ENCODE data around the gene ERI2.

The ERI2 gene

GRCh38 chr16:20849589-20850390 is 43.5 kb upstream of the ERI2 start:
- no peak overlapping the region for H3K4me3 ChIP-seq (ENCODE audit: control insufficient read depth in 1 of 7, extremely low read depth in 1 of 7, insufficient read depth in 4 of 7, low read depth in 2 of 7, low read length in 6 of 7)
- ChIA-PET POLR2A (interaction anchor here (0.5 kb wide), 1 partner anchor 791 kb away, joined by 3 read pairs; no protein-coding TSS in a partner anchor), CTCF (interaction anchor here (0.5 to 11.0 kb wide), 44 partner anchors 9 to 437 kb away, joined by 3 to 119 read pairs (median 4); no protein-coding TSS in a partner anchor)
- no peaks in the 10 kb centered on the region for H3K27me3 ChIP-seq (replicated peaks in 2 of 5; ENCODE audit: control insufficient read depth in 4 of 5, insufficient read depth in 5 of 5, low read length in 4 of 5)
- H3K9me3 ChIP-seq (ENCODE audit: control extremely low read depth in 1 of 5, control insufficient read depth in 4 of 5, insufficient read depth in 2 of 5, low read depth in 1 of 5, low read length in 4 of 5): no peaks in the 10 kb centered on the region
- H3K27ac ChIP-seq (ENCODE audit: insufficient read depth in 1 of 2, low read depth in 1 of 2, low read length in 2 of 2, poor library complexity in 1 of 2, severe bottlenecking in 2 of 2): no peak overlapping the region
- peaks cover 8 to 70% (median 24%) of the 10 kb centered on the region in 4 experiments for H3K36me3 ChIP-seq (ENCODE audit: control insufficient read depth in 4 of 4, insufficient read depth in 4 of 4, low read length in 3 of 4)
- 0% methylated on average over 2 of the region's 6 CpGs for WGBS (ENCODE audit: insufficient coverage)
- peaks cover 8 to 71% (median 38%) of the 10 kb centered on the region in 4 experiments for H3K4me1 ChIP-seq (ENCODE audit: control extremely low read depth in 1 of 4, control insufficient read depth in 4 of 4, insufficient read depth in 4 of 4, low read length in 3 of 4)
- DNase-seq: peak; percentile 62 to 71 (median 63)

- H3K9me3 ChIP-seq (ENCODE audit: control extremely low read depth in 1 of 5, control insufficient read depth in 4 of 5, insufficient read depth in 2 of 5, low read depth in 1 of 5, low read length in 4 of 5): no peaks in the 10 kb centered on the region
- H3K27me3 ChIP-seq (replicated peaks in 2 of 5; ENCODE audit: control insufficient read depth in 4 of 5, insufficient read depth in 5 of 5, low read length in 4 of 5): no peaks in the 10 kb centered on the region
- peaks cover 0 to 58% (median 11%) of the 10 kb centered on the region in 4 experiments for H3K36me3 ChIP-seq (ENCODE audit: control insufficient read depth in 4 of 4, insufficient read depth in 4 of 4, low read length in 3 of 4)
- peak in 2 of 3 donors; percentile 57 to 59 for DNase-seq
- no peak overlapping the region for H3K27ac ChIP-seq (ENCODE audit: insufficient read depth in 1 of 2, low read depth in 1 of 2, low read length in 2 of 2, poor library complexity in 1 of 2, severe bottlenecking in 2 of 2)
- ChIA-PET CTCF (interaction anchor here (1.1 to 11.0 kb wide), 6 partner anchors 19 to 253 kb away, joined by 3 to 119 read pairs (median 24); no protein-coding TSS in a partner anchor), POLR2A (no interaction called here)
- WGBS (ENCODE audit: insufficient coverage): 70% methylated on average over 2 of the region's 2 CpGs
- peaks cover 18 to 83% (median 53%) of the 10 kb centered on the region in 4 experiments for H3K4me1 ChIP-seq (ENCODE audit: control extremely low read depth in 1 of 4, control insufficient read depth in 4 of 4, insufficient read depth in 4 of 4, low read length in 3 of 4)
- H3K4me3 ChIP-seq (ENCODE audit: control insufficient read depth in 1 of 7, extremely low read depth in 1 of 7, insufficient read depth in 4 of 7, low read depth in 2 of 7, low read length in 6 of 7): no peak overlapping the region
Measured at GRCh38 chr16:20847550-20847949, 41.3 kb upstream of the ERI2 start.

- Histone ChIP-seq H3K27me3 (replicated peaks in 2 of 5; ENCODE audit: control insufficient read depth in 4 of 5, insufficient read depth in 5 of 5, low read length in 4 of 5) (no peaks in the 10 kb centered on the region), H3K27ac (ENCODE audit: insufficient read depth in 1 of 2, low read depth in 1 of 2, low read length in 2 of 2, poor library complexity in 1 of 2, severe bottlenecking in 2 of 2) (no peak overlapping the region), H3K4me1 (ENCODE audit: control extremely low read depth in 1 of 4, control insufficient read depth in 4 of 4, insufficient read depth in 4 of 4, low read length in 3 of 4) (peaks cover 18 to 81% (median 53%) of the 10 kb centered on the region in 4 experiments), H3K4me3 (ENCODE audit: control insufficient read depth in 1 of 7, extremely low read depth in 1 of 7, insufficient read depth in 4 of 7, low read depth in 2 of 7, low read length in 6 of 7) (no peak overlapping the region), H3K9me3 (ENCODE audit: control extremely low read depth in 1 of 5, control insufficient read depth in 4 of 5, insufficient read depth in 2 of 5, low read depth in 1 of 5, low read length in 4 of 5) (no peaks in the 10 kb centered on the region), H3K36me3 (ENCODE audit: control insufficient read depth in 4 of 4, insufficient read depth in 4 of 4, low read length in 3 of 4) (peaks cover 0 to 63% (median 13%) of the 10 kb centered on the region in 4 experiments)
- CTCF ChIA-PET: interaction anchor here (0.6 to 11.0 kb wide), 4 partner anchors 32 to 1416 kb away, joined by 3 to 119 read pairs (median 24); partner anchors contain the start of genes ERI2 and REXO5
- no peak for DNase-seq
- POLR2A ChIA-PET: no interaction called here
Measured at GRCh38 chr16:20846551-20846950, 40.3 kb upstream of the ERI2 start.

- no peak for DNase-seq
- CTCF ChIA-PET: interaction anchor here (0.6 to 11.0 kb wide), 6 partner anchors 20 to 1415 kb away, joined by 3 to 119 read pairs (median 5); partner anchors contain the start of genes ERI2 and REXO5
- WGBS (ENCODE audit: insufficient coverage): 100% methylated on average over 3 of the region's 6 CpGs
- POLR2A ChIA-PET: interaction anchor here (0.6 kb wide), 1 partner anchor 18 kb away, joined by 3 read pairs; no protein-coding TSS in a partner anchor
- no peaks in the 10 kb centered on the region for H3K9me3 ChIP-seq (ENCODE audit: control extremely low read depth in 1 of 5, control insufficient read depth in 4 of 5, insufficient read depth in 2 of 5, low read depth in 1 of 5, low read length in 4 of 5)
- no peaks in the 10 kb centered on the region for H3K27me3 ChIP-seq (replicated peaks in 2 of 5; ENCODE audit: control insufficient read depth in 4 of 5, insufficient read depth in 5 of 5, low read length in 4 of 5)
- no peak overlapping the region for H3K4me3 ChIP-seq (ENCODE audit: control insufficient read depth in 1 of 7, extremely low read depth in 1 of 7, insufficient read depth in 4 of 7, low read depth in 2 of 7, low read length in 6 of 7)
- H3K36me3 ChIP-seq (ENCODE audit: control insufficient read depth in 4 of 4, insufficient read depth in 4 of 4, low read length in 3 of 4): peaks cover 0 to 61% (median 13%) of the 10 kb centered on the region in 4 experiments
- no peak overlapping the region for H3K27ac ChIP-seq (ENCODE audit: insufficient read depth in 1 of 2, low read depth in 1 of 2, low read length in 2 of 2, poor library complexity in 1 of 2, severe bottlenecking in 2 of 2)
- peaks cover 18 to 75% (median 51%) of the 10 kb centered on the region in 4 experiments for H3K4me1 ChIP-seq (ENCODE audit: control extremely low read depth in 1 of 4, control insufficient read depth in 4 of 4, insufficient read depth in 4 of 4, low read length in 3 of 4)
Measured at GRCh38 chr16:20846030-20846429, 39.8 kb upstream of the ERI2 start.

- DNase-seq: peak; percentile 36 to 66 (median 57)
- ChIA-PET POLR2A (interaction anchor here (0.7 kb wide), 1 partner anchor 19 kb away, joined by 3 read pairs; no protein-coding TSS in a partner anchor), CTCF (interaction anchor here (0.7 to 11.0 kb wide), 7 partner anchors 18 to 456 kb away, joined by 3 to 119 read pairs (median 4); no protein-coding TSS in a partner anchor)
- whole genome bisulfite sequencing (ENCODE audit: insufficient coverage): 0% methylated on average over 2 of the region's 3 CpGs
- H3K4me1 ChIP-seq (ENCODE audit: control extremely low read depth in 1 of 4, control insufficient read depth in 4 of 4, insufficient read depth in 4 of 4, low read length in 3 of 4): peaks cover 12 to 62% (median 42%) of the 10 kb centered on the region in 4 experiments
- no peaks in the 10 kb centered on the region for H3K27me3 ChIP-seq (replicated peaks in 2 of 5; ENCODE audit: control insufficient read depth in 4 of 5, insufficient read depth in 5 of 5, low read length in 4 of 5)
- no peaks in the 10 kb centered on the region for H3K9me3 ChIP-seq (ENCODE audit: control extremely low read depth in 1 of 5, control insufficient read depth in 4 of 5, insufficient read depth in 2 of 5, low read depth in 1 of 5, low read length in 4 of 5)
- peak overlapping the region in 1 of 7 experiments; percentile 40 for H3K4me3 ChIP-seq (ENCODE audit: control insufficient read depth in 1 of 7, extremely low read depth in 1 of 7, insufficient read depth in 4 of 7, low read depth in 2 of 7, low read length in 6 of 7)
- peak overlapping the region in 1 of 2 experiments; percentile 64 for H3K27ac ChIP-seq (ENCODE audit: insufficient read depth in 1 of 2, low read depth in 1 of 2, low read length in 2 of 2, poor library complexity in 1 of 2, severe bottlenecking in 2 of 2)
- H3K36me3 ChIP-seq (ENCODE audit: control insufficient read depth in 4 of 4, insufficient read depth in 4 of 4, low read length in 3 of 4): peaks cover 5 to 67% (median 21%) of the 10 kb centered on the region in 4 experiments
Measured at GRCh38 chr16:20844588-20844987, 38.3 kb upstream of the ERI2 start.

GRCh38 chr16:20844054-20844453 is 37.8 kb upstream of the ERI2 start:
- peaks cover 7 to 63% (median 21%) of the 10 kb centered on the region in 4 experiments for H3K36me3 ChIP-seq (ENCODE audit: control insufficient read depth in 4 of 4, insufficient read depth in 4 of 4, low read length in 3 of 4)
- H3K4me1 ChIP-seq (ENCODE audit: control extremely low read depth in 1 of 4, control insufficient read depth in 4 of 4, insufficient read depth in 4 of 4, low read length in 3 of 4): peaks cover 12 to 62% (median 40%) of the 10 kb centered on the region in 4 experiments
- ChIA-PET CTCF (interaction anchor here (1.1 to 6.2 kb wide), 4 partner anchors 17 to 31 kb away, joined by 3 to 41 read pairs (median 8); no protein-coding TSS in a partner anchor), POLR2A (interaction anchor here (0.7 kb wide), 1 partner anchor 18 kb away, joined by 3 read pairs; no protein-coding TSS in a partner anchor)
- WGBS (ENCODE audit: insufficient coverage): 67% methylated on average over 1 of the region's 2 CpGs
- no peaks in the 10 kb centered on the region for H3K27me3 ChIP-seq (replicated peaks in 2 of 5; ENCODE audit: control insufficient read depth in 4 of 5, insufficient read depth in 5 of 5, low read length in 4 of 5)
- DNase-seq: peak in 2 of 3 donors; percentile 19 to 36
- H3K9me3 ChIP-seq (ENCODE audit: control extremely low read depth in 1 of 5, control insufficient read depth in 4 of 5, insufficient read depth in 2 of 5, low read depth in 1 of 5, low read length in 4 of 5): no peaks in the 10 kb centered on the region
- H3K27ac ChIP-seq (ENCODE audit: insufficient read depth in 1 of 2, low read depth in 1 of 2, low read length in 2 of 2, poor library complexity in 1 of 2, severe bottlenecking in 2 of 2): peak overlapping the region in 1 of 2 experiments; percentile 64
- peak overlapping the region in 1 of 7 experiments; percentile 2 for H3K4me3 ChIP-seq (ENCODE audit: control insufficient read depth in 1 of 7, extremely low read depth in 1 of 7, insufficient read depth in 4 of 7, low read depth in 2 of 7, low read length in 6 of 7)

Data from common myeloid progenitor, CD34-positive (primary cell).